Uterus (tissue), 2 donors: ENCODE measurements around the gene DUOX2.

ENCODE experiments used
- CTCF ChIP-seq, 4 experiments: fragments of 200-600 bp in 2 of 4; fragments of 450-650 bp in 2 of 4; sonication (generic) in 2 of 4; IDR thresholded peaks; one replicate each; pipeline ENCODE4 v1.5.1; 2016 to 2019; ENCODE audit warnings: antibody characterized with exemption in 4 of 4, mild to moderate bottlenecking in 2 of 4, moderate library complexity in 1 of 4
- POLR2A ChIP-seq, 2 donors: fragments of 450-650 bp; IDR thresholded peaks; one replicate each; pipeline ENCODE4 v1.6.1; 2016; ENCODE audit warnings: antibody characterized with exemption in 2 of 2, mild to moderate bottlenecking in 1 of 2, moderate library complexity in 1 of 2

GRCh38 chr15:45106002-45106790 is 7.8 kb downstream of the DUOX2 start:
- no peak for TF ChIP-seq CTCF (IDR thresholded peaks at IDR 0.05)
- TF ChIP-seq POLR2A (IDR thresholded peaks at IDR 0.05) = no peak
